ENCODE data around the gene STXBP4. TPM values are rescaled to one million over a fixed set of nuclear protein-coding genes. Genes with fewer than 3 reads are reported as not detected.

STXBP4 gene
- polyA plus RNA-seq, 1 of the 3 experiments (the other 2 are of a cell fraction) = 2.8 TPM

DNA sequence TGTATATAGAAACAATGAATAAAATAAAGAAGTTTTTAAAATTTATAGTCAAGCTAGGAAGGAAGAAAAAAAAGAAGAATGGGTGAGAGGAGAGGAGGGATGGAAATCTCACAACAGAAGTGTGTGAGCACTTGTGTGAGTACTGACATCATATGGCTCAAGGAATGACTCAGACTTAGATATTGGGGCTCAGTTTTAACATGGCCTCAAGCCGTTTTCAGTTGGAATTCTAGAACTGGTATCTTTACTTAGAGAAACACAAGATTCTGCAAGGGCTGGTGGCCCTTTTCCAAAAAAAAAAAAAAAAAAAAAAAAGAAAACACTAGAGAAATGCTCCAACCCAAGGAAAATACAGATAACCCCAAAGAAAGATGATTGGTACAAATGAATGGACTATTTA lies 55.1 kb downstream of the STXBP4 start:
- POLR2A ChIA-PET = no interaction called here

DNA sequence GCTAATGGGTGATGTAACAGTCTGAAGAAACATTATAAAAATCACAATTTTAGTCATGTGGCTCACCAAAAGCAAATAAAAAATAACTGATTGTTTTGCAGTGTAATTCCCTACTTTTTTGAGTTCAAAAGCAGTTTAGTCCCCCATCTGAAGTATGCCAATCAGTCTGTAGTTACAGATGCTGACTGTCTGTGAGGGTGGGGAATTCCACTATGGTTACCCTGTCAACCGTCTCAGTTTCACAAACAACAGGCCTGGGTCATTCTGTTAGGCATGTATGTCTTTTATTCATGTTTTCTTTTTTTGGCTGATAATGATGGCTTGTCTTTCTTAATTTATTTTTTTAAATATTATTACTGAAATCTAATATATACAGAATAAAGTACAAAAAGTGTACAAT lies 69.3 kb downstream of the STXBP4 start:
- DNase-seq = no peak
- Histone ChIP-seq H3K9me2 (0 out of 2 replicates have a peak, but pooled peaks cover 3% of the 10 kb centered on the region), H3F3A (replicated peaks; ENCODE audit: insufficient read depth) (no peaks in the 10 kb centered on the region), H3K36me3 (replicated peaks in 1 of 2; ENCODE audit: control insufficient read depth in 1 of 2, insufficient read depth in 2 of 2, low read length in 1 of 2) (peaks cover 7 to 17% of the 10 kb centered on the region in 2 experiments), H3K79me2 (ENCODE audit: insufficient read depth) (no peaks in the 10 kb centered on the region), H3K4me3 (ENCODE audit: low read depth in 2 of 2, low read length in 1 of 2) (no peak overlapping the region), H3K4me2 (no peak overlapping the region), H3K27me3 (ENCODE audit: insufficient read depth) (no peaks in the 10 kb centered on the region), H3K9ac (no peak overlapping the region), H3K27ac (ENCODE audit: low read depth in 2 of 2, low read length in 1 of 2) (no peak overlapping the region), H3K9me3 (no peaks in the 10 kb centered on the region), H4K20me1 (ENCODE audit: insufficient read depth) (no peaks in the 10 kb centered on the region), H2AFZ (ENCODE audit: low read depth) (no peak overlapping the region), H3K4me1 (ENCODE audit: control insufficient read depth in 1 of 2, insufficient read depth in 2 of 2, low read depth in 1 of 2, low read length in 1 of 2) (no peaks in the 10 kb centered on the region; a peak in 1 of 4 replicates)
- CTCF ChIA-PET = no interaction called here
- POLR2A ChIA-PET = no interaction called here
- TF ChIP-seq, protein P1, sequence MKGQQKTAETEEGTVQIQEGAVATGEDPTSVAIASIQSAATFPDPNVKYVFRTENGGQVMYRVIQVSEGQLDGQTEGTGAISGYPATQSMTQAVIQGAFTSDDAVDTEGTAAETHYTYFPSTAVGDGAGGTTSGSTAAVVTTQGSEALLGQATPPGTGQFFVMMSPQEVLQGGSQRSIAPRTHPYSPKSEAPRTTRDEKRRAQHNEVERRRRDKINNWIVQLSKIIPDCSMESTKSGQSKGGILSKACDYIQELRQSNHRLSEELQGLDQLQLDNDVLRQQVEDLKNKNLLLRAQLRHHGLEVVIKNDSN (IDR thresholded peaks at IDR 0.05; ENCODE audit: borderline replicate concordance, low read depth) = no peak
- no peak for TF ChIP-seq NFIC (IDR thresholded peaks at IDR 0.05; ENCODE audit: borderline replicate concordance)
- no peak for TF ChIP-seq GABPA (IDR thresholded peaks at IDR 0.05; ENCODE audit: low read depth)
- TF ChIP-seq RCOR1 (IDR thresholded peaks at IDR 0.05; ENCODE audit: low read length) = no peak
- TF ChIP-seq SMC3 (IDR thresholded peaks at IDR 0.05; ENCODE audit: low read depth, low read length) = no peak
- WGBS (ENCODE audit: low lambda C conversion rate) = 0% methylated on average over 1 of the region's 1 CpG

More for the DNA sequence above, 55.1 kb downstream of the STXBP4 start:
- CTCF ChIA-PET = interaction anchor here (0.6 to 0.7 kb wide), 2 partner anchors 15 to 325 kb away, joined by 3 to 4 read pairs; no protein-coding TSS in a partner anchor
- TF ChIP-seq POLR2AphosphoS5 (IDR thresholded peaks at IDR 0.05; ENCODE audit: low read depth, low read length) (no peak), RCOR1 (IDR thresholded peaks at IDR 0.05; ENCODE audit: low read length) (no peak), GABPA (IDR thresholded peaks at IDR 0.05; ENCODE audit: low read depth) (no peak), RXRA (IDR thresholded peaks at IDR 0.05; ENCODE audit: borderline replicate concordance, low read depth) (no peak), NFIC (IDR thresholded peaks at IDR 0.05; ENCODE audit: borderline replicate concordance) (no peak)
- TF ChIP-seq, protein P2, sequence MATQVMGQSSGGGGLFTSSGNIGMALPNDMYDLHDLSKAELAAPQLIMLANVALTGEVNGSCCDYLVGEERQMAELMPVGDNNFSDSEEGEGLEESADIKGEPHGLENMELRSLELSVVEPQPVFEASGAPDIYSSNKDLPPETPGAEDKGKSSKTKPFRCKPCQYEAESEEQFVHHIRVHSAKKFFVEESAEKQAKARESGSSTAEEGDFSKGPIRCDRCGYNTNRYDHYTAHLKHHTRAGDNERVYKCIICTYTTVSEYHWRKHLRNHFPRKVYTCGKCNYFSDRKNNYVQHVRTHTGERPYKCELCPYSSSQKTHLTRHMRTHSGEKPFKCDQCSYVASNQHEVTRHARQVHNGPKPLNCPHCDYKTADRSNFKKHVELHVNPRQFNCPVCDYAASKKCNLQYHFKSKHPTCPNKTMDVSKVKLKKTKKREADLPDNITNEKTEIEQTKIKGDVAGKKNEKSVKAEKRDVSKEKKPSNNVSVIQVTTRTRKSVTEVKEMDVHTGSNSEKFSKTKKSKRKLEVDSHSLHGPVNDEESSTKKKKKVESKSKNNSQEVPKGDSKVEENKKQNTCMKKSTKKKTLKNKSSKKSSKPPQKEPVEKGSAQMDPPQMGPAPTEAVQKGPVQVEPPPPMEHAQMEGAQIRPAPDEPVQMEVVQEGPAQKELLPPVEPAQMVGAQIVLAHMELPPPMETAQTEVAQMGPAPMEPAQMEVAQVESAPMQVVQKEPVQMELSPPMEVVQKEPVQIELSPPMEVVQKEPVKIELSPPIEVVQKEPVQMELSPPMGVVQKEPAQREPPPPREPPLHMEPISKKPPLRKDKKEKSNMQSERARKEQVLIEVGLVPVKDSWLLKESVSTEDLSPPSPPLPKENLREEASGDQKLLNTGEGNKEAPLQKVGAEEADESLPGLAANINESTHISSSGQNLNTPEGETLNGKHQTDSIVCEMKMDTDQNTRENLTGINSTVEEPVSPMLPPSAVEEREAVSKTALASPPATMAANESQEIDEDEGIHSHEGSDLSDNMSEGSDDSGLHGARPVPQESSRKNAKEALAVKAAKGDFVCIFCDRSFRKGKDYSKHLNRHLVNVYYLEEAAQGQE (IDR thresholded peaks at IDR 0.05; ENCODE audit: low read depth, low read length) = no peak
- TF ChIP-seq, protein P3, sequence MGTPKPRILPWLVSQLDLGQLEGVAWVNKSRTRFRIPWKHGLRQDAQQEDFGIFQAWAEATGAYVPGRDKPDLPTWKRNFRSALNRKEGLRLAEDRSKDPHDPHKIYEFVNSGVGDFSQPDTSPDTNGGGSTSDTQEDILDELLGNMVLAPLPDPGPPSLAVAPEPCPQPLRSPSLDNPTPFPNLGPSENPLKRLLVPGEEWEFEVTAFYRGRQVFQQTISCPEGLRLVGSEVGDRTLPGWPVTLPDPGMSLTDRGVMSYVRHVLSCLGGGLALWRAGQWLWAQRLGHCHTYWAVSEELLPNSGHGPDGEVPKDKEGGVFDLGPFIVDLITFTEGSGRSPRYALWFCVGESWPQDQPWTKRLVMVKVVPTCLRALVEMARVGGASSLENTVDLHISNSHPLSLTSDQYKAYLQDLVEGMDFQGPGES (IDR thresholded peaks at IDR 0.05; ENCODE audit: low read depth, low read length) = no peak
- no peaks in the 10 kb centered on the region for H3K79me2 ChIP-seq (ENCODE audit: insufficient read depth)
- no peaks in the 10 kb centered on the region for H3K9me3 ChIP-seq
- whole genome bisulfite sequencing (ENCODE audit: low lambda C conversion rate) = 3% methylated on average over 1 of the region's 1 CpG
- H2AFZ ChIP-seq (ENCODE audit: low read depth) = no peak overlapping the region
- no peak overlapping the region for H3K9ac ChIP-seq
- no peaks in the 10 kb centered on the region for H4K20me1 ChIP-seq (ENCODE audit: insufficient read depth)
- no peak overlapping the region for H3K4me2 ChIP-seq
- H3K27me3 ChIP-seq (ENCODE audit: insufficient read depth) = no peaks in the 10 kb centered on the region
- H3K36me3 ChIP-seq (replicated peaks in 1 of 2; ENCODE audit: control insufficient read depth in 1 of 2, insufficient read depth in 2 of 2, low read length in 1 of 2) = peaks cover 6 to 7% of the 10 kb centered on the region in 2 experiments
- no peaks in the 10 kb centered on the region for H3K4me1 ChIP-seq (ENCODE audit: control insufficient read depth in 1 of 2, insufficient read depth in 2 of 2, low read depth in 1 of 2, low read length in 1 of 2)
- H3K9me2 ChIP-seq = no peaks in the 10 kb centered on the region
- H3F3A ChIP-seq (replicated peaks; ENCODE audit: insufficient read depth) = no peaks in the 10 kb centered on the region
- DNase-seq = no peak
- no peak overlapping the region for H3K27ac ChIP-seq (ENCODE audit: low read depth in 2 of 2, low read length in 1 of 2)
- no peak overlapping the region for H3K4me3 ChIP-seq (ENCODE audit: low read depth in 2 of 2, low read length in 1 of 2)
